HUES6 (cell line): ENCODE results near the gene DDX10.
"Not testable (repeated sequence)": the region's sequence is repeated elsewhere in the genome, so short reads cannot be mapped to it uniquely, and the experiment has no call there.

Source experiments
- H3K27ac ChIP-seq: 2 replicates; pipeline ENCODE4 v1.7.0; 2013; ENCODE audit warnings: low read depth, mild to moderate bottlenecking, low read length, inconsistent platforms
- H3K27me3 ChIP-seq: 2 replicates; pipeline ENCODE4 v1.6.1; 2013; ENCODE audit warnings: low read length; ENCODE audit not compliant: control insufficient read depth, insufficient read depth
- H3K36me3 ChIP-seq: 2 replicates; pipeline ENCODE4 v1.6.1; 2013; ENCODE audit warnings: low read length; ENCODE audit not compliant: control insufficient read depth, insufficient read depth
- H3K4me1 ChIP-seq: 2 replicates; pipeline ENCODE4 v1.6.1; 2013; ENCODE audit warnings: low read length; ENCODE audit not compliant: control insufficient read depth, insufficient read depth
- H3K4me3 ChIP-seq: 2 replicates; pipeline ENCODE4 v1.5.1; 2013; ENCODE audit warnings: low read depth, low read length
- H3K9ac ChIP-seq: one replicate; pipeline ENCODE4 v1.6.1; 2013; ENCODE audit warnings: mild to moderate bottlenecking, low read length
- H3K9me3 ChIP-seq: 2 replicates; pipeline ENCODE4 v1.6.1; 2013; ENCODE audit warnings: low read depth, low read length; ENCODE audit not compliant: control insufficient read depth, insufficient read depth

The DDX10 gene

DNA sequence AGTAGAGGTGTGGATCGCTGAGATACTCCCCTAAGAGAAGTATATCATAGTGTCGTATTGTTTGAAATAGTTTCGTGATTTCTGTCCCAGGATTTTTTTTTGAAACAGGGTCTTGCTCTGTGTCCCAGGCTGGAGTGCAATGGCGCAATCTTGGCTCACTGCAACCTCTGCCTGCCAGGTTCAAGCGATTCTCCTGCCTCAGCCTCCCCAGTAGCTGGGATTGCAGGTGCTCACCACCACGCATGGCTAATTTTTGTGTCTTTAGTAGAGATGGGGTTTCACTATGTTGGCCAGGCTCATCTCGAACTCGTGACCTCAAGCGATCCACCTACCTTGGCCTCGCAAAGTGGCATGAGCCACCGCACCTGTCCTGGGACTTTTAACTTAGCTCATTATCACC, 159.1 kb downstream of the DDX10 start:
- not testable (repeated sequence) for H3K27me3 ChIP-seq, H3K9me3 ChIP-seq, H3K9ac ChIP-seq, H3K27ac ChIP-seq, H3K4me3 ChIP-seq, H3K36me3 ChIP-seq, H3K4me1 ChIP-seq

DNA sequence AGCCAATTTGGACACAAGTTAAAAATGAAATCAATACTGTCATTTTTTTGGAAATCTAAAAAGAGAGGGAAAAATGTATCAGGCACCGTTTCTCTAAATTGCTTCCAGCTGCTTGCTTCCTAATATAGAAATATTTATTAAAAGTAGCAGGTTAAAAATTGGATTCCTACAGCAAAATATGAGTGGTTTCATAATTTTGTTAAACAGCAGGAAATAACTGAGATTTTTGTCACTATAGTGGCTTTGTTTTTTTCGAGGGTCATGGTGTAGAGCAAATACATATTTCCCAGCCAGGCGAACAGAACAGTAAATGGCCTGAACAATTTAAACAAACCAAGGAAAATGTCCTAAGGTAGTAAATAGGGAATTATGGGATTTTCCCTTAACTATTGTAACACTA, 159.7 kb downstream of the DDX10 start:
- Histone ChIP-seq H3K4me1 (no peaks in the 10 kb centered on the region), H3K27me3 (no peaks in the 10 kb centered on the region), H3K4me3 (no peak overlapping the region), H3K9me3 (peaks cover 5% of the 10 kb centered on the region; the same call in 1 of the 2 replicates), H3K27ac (no peak overlapping the region), H3K9ac (no peak overlapping the region), H3K36me3 (no peaks in the 10 kb centered on the region)

DNA sequence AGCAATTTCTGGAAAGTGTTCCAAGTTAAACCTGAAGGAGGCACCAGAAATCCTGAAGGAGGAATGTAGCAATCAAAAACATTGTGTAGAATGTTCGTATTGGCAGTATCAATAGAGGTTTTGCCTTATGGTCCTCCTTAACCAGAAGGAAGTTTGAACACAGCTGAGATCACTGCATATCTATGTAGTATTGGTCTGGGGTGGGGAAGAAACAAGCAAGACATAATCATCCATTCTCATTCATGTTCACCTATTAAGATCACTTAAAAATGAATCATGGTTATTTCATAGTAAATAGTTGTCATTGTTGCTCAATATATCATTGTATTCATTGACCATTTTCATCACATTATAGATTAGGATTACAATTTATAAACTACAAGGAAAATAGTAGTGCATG, 160.5 kb downstream of the DDX10 start:
- Histone ChIP-seq H3K4me1 (no peaks in the 10 kb centered on the region), H3K27ac (no peak overlapping the region), H3K9ac (no peak overlapping the region), H3K4me3 (no peak overlapping the region), H3K9me3 (peaks cover 5% of the 10 kb centered on the region; the same call in 1 of the 2 replicates), H3K36me3 (no peaks in the 10 kb centered on the region), H3K27me3 (no peaks in the 10 kb centered on the region)

DNA sequence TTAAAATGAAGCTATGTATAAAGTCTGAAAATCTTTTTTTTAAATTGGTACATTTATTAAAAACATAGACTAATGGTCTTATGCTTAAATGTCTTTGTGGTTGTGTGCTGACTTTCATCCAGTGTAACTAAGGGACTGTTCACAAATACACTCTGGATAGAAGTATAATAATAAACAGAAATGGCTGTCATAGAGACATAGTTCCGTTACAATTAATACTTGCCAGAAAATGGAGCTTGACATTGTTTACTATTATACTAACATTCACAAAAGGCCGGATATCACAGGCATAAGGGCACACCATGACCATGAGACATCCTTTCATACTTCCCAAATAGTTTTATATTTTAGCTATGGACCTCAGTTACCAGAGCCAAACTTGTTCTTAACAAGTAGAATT, 161.3 kb downstream of the DDX10 start:
- H3K9ac ChIP-seq, result no peak overlapping the region
- H3K4me3 ChIP-seq, result no peak overlapping the region
- no peaks in the 10 kb centered on the region for H3K36me3 ChIP-seq
- no peaks in the 10 kb centered on the region for H3K4me1 ChIP-seq
- H3K9me3 ChIP-seq, result peaks cover 5% of the 10 kb centered on the region; the same call in 1 of the 2 replicates
- no peak overlapping the region for H3K27ac ChIP-seq
- no peaks in the 10 kb centered on the region for H3K27me3 ChIP-seq

DNA sequence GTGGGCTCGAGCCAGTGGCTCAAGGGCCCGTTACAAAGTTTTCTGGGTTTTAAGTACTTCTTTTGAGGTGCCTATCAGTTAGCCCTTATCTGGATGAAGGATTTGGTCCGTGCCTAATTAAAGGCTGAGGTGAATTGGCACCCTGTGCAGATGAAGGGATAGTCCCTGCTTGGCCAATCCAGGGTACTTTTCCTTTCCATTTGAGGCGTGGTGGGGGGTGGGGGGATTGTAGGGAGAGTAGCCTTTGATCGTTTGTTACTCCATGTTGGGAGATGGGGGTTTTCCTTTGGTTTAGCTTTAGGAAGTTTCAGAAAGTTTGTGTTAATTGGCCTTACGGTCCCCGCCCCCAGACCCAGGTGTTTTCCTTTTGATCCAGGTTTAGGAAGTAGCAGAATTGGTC, 170.8 kb downstream of the DDX10 start:
- Histone ChIP-seq H3K36me3 (0 out of 2 replicates have a peak, but pooled peaks cover 5% of the 10 kb centered on the region), H3K27ac (no peak overlapping the region; the same call in 1 of the 2 replicates), H3K9ac (no peak overlapping the region), H3K4me1 (peaks cover 12% of the 10 kb centered on the region), H3K9me3 (no peaks in the 10 kb centered on the region), H3K27me3 (no peaks in the 10 kb centered on the region), H3K4me3 (no peak overlapping the region)

DNA sequence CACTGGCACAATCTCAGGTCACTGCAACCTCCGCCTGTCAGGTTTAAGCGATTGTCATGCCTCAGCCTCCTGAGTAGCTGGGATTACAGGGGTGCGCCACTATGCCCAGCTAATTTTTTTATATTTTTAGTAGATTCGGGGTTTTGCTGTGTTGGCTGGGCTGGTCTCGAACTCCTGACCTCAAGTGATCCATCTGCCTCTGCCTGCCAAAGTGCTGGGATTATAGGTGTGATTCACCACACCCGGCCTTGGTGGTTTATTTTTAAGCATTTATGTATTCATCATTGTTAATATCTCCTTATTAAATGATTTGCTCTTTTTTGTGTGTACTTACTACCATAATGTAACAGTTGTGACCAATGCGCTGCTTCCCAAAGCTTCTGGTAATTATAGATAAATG, 171.7 kb downstream of the DDX10 start:
- Histone ChIP-seq H3K9ac (no peak overlapping the region), H3K27ac (no peak overlapping the region), H3K4me1 (peaks cover 12% of the 10 kb centered on the region), H3K36me3 (0 out of 2 replicates have a peak, but pooled peaks cover 5% of the 10 kb centered on the region), H3K27me3 (no peaks in the 10 kb centered on the region), H3K9me3 (no peaks in the 10 kb centered on the region), H3K4me3 (no peak overlapping the region)

DNA sequence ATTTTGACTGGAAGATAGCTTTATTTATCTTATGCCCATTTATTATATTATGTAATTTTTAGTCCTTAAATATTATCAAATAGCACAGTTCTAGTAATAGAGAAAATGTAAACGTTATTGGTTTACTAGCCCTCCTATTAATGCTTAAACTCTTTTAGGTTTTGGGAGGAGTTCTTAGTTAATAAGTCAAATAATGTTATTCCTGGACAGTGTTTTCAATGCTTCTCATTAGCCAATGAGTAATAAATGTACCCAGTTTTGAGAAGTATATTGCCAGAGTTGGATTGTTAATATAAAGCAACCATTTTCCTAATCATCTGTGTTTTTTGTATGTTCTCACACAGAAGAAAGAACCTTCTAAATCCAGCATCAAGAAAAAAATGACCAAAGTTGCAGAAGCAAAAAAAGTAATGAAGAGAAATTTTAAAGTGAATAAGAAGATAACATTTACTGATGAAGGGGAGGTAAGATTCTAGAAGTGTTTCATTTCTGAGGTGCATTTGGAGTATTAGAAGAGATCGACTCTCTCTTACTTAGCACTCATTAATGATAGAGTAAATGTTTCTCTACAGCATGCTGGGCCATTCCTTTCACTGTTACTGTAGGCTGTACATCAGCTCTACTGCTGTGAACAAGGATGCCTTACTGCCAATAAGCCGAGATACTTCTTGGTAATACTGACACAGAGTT, 173.4 kb downstream of the DDX10 start:
- Histone ChIP-seq H3K9ac (no peak overlapping the region), H3K27ac (no peak overlapping the region), H3K9me3 (no peaks in the 10 kb centered on the region), H3K36me3 (0 out of 2 replicates have a peak, but pooled peaks cover 5% of the 10 kb centered on the region), H3K4me1 (peaks cover 12% of the 10 kb centered on the region), H3K27me3 (no peaks in the 10 kb centered on the region), H3K4me3 (no peak overlapping the region)

DNA sequence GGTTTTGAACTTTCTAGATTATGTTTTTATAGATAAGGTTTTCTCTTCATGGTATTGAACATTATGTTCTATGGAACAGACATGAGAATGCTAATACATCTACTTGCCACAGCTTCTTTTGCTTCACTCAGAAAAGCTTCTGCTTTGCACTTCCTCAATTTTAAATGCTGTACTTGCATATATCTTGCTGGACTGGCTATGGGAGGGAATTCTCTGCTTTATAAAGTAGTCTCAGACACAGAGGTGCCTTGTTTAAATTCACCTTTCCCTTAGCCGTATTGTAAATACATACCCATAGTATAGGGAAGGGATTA, 173.9 kb downstream of the DDX10 start:
- H3K9me3 ChIP-seq, result no peaks in the 10 kb centered on the region

DNA sequence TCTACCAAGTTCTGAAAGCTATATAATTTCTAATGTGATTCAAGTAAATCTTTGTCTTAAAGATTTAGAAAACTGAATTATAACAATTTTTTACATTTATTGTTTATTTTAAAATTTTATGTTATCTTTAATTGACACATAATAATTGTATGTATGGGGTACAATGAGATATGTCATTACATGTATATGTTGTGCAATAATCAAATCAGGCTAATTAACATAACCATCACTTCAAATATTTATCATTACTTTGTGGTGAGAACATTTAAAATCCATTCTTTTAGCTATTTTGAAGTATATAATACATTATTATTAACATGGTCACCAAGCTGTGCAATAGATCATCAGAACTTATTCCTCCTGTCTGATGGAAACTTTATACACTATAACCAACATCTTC, 181.1 kb downstream of the DDX10 start:
- H3K36me3 ChIP-seq, result 0 out of 2 replicates have a peak, but pooled peaks cover 2% of the 10 kb centered on the region
- H3K9ac ChIP-seq, result no peak overlapping the region
- H3K4me3 ChIP-seq, result no peak overlapping the region
- H3K4me1 ChIP-seq, result no peaks in the 10 kb centered on the region
- no peak overlapping the region for H3K27ac ChIP-seq
- H3K27me3 ChIP-seq, result no peaks in the 10 kb centered on the region
- H3K9me3 ChIP-seq, result no peaks in the 10 kb centered on the region

More for the DNA sequence above, 173.9 kb downstream of the DDX10 start:
- Histone ChIP-seq H3K27ac (no peak overlapping the region), H3K4me3 (no peak overlapping the region), H3K4me1 (peaks cover 12% of the 10 kb centered on the region), H3K9ac (no peak overlapping the region), H3K36me3 (0 out of 2 replicates have a peak, but pooled peaks cover 5% of the 10 kb centered on the region), H3K27me3 (no peaks in the 10 kb centered on the region)

DNA sequence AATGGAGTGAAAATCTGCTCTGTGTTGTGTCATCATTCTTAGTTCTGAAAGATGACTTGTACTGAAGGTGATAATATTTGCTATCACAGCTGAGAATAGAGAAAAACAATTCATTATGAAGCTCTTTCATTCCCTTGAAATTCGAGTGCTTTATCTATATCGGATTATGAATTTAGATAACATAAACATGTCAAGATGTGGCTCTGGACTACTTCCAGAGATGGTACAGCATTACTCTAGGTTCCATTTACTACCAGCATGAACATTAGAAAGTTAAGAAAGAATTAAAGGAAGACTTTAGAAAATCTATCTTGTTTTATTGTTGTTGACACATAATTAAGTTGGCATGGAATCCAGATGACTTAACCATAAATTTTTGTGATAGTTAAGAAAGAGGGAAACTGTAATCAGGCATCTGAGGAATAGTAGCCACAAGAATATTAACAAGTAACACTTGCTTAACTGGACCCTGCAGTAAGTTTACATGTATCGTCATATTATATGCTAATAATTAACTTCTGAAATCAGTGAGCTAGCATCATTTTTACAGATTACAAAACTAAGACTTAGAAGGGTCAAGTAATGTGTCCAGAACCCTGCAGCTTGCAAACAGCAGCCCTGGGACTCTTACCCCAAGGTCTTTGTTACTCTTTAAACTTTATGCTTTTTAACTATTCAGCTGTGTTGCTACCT, 182.6 kb downstream of the DDX10 start:
- Histone ChIP-seq H3K4me1 (no peaks in the 10 kb centered on the region), H3K36me3 (peaks cover 4% of the 10 kb centered on the region; the same call in 1 of the 2 replicates), H3K9me3 (no peaks in the 10 kb centered on the region), H3K27ac (no peak overlapping the region), H3K27me3 (no peaks in the 10 kb centered on the region), H3K9ac (no peak overlapping the region), H3K4me3 (no peak overlapping the region)

DNA sequence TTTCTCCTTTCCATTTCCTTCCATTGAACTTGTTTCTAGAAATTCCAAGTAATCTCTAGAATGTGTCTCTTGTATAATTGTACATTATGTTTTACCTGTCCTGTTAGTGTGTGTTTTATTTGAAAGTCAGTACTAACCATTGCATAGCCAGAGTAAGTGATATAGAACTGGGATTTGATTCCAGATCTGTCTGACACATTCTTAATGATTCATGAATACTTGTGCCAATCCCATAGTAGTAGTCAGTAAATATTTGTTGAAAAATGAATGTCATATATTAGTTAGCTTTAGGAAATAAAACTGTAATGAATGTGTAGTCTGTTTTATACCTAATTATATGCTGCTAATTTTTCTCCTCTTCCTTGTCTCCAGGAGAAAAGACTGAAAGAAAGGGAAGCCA, 186.9 kb downstream of the DDX10 start:
- peaks cover 2% of the 10 kb centered on the region; the same call in 1 of the 2 replicates for H3K36me3 ChIP-seq
- H3K4me1 ChIP-seq, result no peaks in the 10 kb centered on the region
- H3K9ac ChIP-seq, result no peak overlapping the region
- no peaks in the 10 kb centered on the region for H3K27me3 ChIP-seq
- H3K9me3 ChIP-seq, result no peaks in the 10 kb centered on the region
- H3K4me3 ChIP-seq, result no peak overlapping the region
- H3K27ac ChIP-seq, result no peak overlapping the region
